PFSK-1 (cell line): ENCODE results near the gene MAF.

ENCODE experiments used
- FOXP2 ChIP-seq: optimal IDR thresholded peaks from 2 replicates; pipeline ENCODE3; 2011; ENCODE audit warnings: borderline replicate concordance, control low read depth, inconsistent platforms; ENCODE audit not compliant: insufficient read depth; ENCODE audit errors: extremely low read length, extremely low read depth
- POLR2AphosphoS5 ChIP-seq: IDR thresholded peaks from 2 replicates; pipeline ENCODE4 v1.6.1; 2012; ENCODE audit warnings: low read depth, mild to moderate bottlenecking, control low read depth, low read length, moderate library complexity
- SIN3A ChIP-seq: IDR thresholded peaks from 2 replicates; pipeline ENCODE4 v1.6.1; 2012; ENCODE audit warnings: mild to moderate bottlenecking, low read length, moderate library complexity, borderline replicate concordance; ENCODE audit not compliant: insufficient read depth
- TAF1 ChIP-seq: IDR thresholded peaks from 2 replicates; pipeline ENCODE4 v1.6.1; 2012; ENCODE audit warnings: low read length, control low read depth, borderline replicate concordance; ENCODE audit not compliant: insufficient read depth
- TF ChIP-seq, protein P1 (sequence below), 2 experiments: IDR thresholded peaks; 2 replicates each; pipeline versions ENCODE4 v1.6.1 to v1.8.0; 2011 to 2012; ENCODE audit warnings: low read depth in 2 of 2, low read length in 2 of 2, control low read depth in 1 of 2, inconsistent platforms in 1 of 2, mild to moderate bottlenecking in 1 of 2, moderate library complexity in 1 of 2; ENCODE audit not compliant: insufficient read depth in 1 of 2

MAF gene

DNA sequence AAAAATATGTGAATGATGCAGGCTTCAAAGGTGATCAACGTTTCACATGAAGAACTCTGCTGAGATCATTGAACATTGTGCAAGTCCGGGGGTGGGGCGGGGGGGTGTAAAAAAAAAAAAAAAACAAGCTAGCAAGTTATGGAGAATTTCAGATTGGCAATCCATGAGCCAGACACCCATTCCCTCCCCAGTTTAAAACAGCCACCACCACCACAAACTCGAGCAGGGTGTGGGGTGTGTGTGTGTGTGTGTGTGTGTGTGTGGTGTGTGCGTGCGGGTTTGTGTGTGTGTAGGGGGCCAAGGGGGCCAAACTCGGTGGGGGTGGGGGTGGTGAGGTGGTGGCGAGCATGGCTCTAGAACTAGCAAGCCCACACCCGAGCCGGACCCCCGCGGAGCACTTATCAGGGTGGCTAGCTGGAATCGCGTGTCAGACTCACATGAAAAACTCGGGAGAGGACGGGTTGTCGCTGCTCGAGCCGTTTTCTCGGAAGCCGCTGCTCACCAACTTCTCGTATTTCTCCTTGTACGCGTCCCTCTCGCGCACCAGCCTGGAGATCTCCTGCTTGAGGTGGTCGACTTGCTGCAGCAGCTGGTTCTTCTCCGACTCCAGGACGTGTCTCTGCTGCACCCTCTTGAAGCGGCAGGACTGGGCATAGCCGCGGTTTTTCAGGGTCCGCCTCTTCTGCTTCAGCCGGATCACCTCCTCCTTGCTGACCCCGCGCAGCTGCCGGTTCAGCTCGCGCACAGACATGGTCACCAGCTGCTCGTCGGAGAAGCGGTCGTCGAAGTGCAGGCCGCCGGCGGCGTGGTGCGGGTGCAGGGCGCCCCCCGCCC lies 2.0 kb downstream of the MAF start:
- TF ChIP-seq FOXP2 (no peak), TAF1 (no peak), SIN3A (no peak), POLR2AphosphoS5 (no peak)
- TF ChIP-seq, protein P1, sequence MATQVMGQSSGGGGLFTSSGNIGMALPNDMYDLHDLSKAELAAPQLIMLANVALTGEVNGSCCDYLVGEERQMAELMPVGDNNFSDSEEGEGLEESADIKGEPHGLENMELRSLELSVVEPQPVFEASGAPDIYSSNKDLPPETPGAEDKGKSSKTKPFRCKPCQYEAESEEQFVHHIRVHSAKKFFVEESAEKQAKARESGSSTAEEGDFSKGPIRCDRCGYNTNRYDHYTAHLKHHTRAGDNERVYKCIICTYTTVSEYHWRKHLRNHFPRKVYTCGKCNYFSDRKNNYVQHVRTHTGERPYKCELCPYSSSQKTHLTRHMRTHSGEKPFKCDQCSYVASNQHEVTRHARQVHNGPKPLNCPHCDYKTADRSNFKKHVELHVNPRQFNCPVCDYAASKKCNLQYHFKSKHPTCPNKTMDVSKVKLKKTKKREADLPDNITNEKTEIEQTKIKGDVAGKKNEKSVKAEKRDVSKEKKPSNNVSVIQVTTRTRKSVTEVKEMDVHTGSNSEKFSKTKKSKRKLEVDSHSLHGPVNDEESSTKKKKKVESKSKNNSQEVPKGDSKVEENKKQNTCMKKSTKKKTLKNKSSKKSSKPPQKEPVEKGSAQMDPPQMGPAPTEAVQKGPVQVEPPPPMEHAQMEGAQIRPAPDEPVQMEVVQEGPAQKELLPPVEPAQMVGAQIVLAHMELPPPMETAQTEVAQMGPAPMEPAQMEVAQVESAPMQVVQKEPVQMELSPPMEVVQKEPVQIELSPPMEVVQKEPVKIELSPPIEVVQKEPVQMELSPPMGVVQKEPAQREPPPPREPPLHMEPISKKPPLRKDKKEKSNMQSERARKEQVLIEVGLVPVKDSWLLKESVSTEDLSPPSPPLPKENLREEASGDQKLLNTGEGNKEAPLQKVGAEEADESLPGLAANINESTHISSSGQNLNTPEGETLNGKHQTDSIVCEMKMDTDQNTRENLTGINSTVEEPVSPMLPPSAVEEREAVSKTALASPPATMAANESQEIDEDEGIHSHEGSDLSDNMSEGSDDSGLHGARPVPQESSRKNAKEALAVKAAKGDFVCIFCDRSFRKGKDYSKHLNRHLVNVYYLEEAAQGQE (IDR thresholded peaks at IDR 0.05; ENCODE audit: insufficient read depth in 1 of 2, low read depth in 2 of 2, low read length in 2 of 2): no peak

DNA sequence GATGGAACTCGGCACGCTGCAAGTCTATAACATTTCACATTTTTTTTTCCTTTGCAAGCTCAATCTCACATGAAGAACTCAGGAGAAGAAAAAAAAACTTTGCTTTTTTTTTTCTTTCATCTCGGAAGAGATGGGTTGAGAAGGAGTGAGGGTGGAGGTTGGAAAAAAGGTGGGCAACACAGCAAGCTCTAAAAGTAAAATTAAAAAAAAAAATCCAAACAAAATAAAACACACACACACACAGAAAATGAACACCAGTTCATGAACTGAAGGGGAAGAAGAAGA lies 2.5 kb downstream of the MAF start:
- TF ChIP-seq POLR2AphosphoS5: no peak
- TF ChIP-seq TAF1: no peak
- TF ChIP-seq, protein P1 (IDR thresholded peaks at IDR 0.05; ENCODE audit: insufficient read depth in 1 of 2, low read depth in 2 of 2, low read length in 2 of 2): no peak
- TF ChIP-seq SIN3A: no peak
- no peak for TF ChIP-seq FOXP2

DNA sequence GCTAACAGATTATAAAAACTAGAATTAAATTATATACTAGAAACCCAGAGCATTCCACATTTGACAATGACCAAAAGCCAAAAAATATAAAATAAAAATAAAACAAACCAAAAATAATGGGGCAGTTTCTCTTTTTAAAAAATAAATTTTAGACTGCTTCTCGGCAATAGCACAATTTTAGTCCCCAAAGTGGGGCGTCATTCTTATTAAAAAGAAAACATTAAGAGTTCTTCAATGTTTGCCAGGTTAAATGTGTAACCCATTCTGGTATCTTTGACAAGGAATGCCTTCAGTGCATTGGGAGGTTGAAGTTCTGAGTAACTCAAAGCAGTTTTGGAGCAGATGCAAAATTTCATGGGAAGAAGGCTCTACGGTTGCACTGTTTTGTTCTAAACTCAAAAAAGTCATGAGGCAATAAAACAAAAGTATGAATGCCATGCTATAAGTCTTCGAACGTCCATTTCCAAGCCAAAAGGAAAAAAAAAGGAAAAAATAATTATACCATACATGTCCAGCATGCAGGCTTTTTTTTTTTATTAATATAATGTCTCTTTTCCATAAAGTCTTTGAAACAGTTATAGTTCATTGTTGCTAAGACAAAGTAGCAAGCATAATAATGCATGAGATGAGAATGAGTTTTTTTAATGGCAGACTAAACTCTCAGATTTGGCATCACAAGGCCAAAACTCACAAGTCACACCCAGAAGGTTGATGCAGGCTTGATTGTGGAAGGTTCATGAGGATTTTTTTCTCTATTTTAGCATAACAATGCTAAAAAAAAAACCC lies 3.1 kb downstream of the MAF start:
- TF ChIP-seq FOXP2: no peak

DNA sequence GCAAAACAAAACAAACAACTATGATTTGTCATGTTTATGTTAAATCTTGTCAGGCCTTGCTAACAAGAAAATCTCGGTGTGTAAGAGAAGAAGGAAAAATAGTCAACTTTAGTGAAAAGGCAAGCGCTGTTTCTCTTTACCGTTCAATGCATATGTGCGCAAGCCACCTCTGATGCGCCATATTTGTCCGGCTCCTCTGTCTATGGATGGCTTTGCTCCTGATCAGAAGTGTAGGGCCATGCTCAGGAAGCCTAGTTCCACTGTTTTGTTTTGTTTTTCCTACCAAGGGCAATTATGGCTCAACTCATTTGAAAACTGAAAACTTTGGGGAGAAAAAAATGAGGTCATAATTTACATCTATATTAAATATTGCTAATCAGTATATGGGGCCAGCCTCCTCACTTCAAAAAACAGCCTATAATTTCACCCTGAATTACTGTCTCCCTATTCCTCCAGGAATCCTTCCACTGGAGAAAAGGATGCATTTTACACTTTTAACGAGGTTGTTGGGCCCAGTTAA lies 4.5 kb downstream of the MAF start:
- no peak for TF ChIP-seq POLR2AphosphoS5
- TF ChIP-seq TAF1: no peak
- TF ChIP-seq, protein P1 (IDR thresholded peaks at IDR 0.05; ENCODE audit: insufficient read depth in 1 of 2, low read depth in 2 of 2, low read length in 2 of 2): no peak
- no peak for TF ChIP-seq SIN3A
- no peak for TF ChIP-seq FOXP2

DNA sequence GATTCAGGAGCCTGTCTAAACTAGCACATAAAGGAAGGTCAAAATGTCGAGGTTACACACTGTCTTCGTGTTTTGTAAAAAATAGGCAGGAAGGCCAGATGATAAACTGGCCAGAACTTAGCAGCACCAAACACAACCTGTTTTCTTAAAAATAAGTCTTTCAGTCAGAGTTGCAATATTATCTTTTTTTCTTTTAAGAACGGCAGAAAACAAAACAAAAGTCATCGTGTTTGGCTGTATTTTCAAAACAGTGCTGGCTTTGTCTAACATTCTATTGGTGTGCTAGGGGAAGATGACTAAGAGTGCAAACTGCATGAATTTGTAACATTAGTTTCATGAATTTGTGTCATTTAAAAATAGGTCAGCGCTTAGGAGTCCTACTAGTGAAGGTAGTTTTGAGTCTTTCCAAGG lies 5.3 kb downstream of the MAF start:
- TF ChIP-seq POLR2AphosphoS5: no peak
- TF ChIP-seq FOXP2: no peak
- TF ChIP-seq TAF1: no peak
- TF ChIP-seq SIN3A: no peak
- TF ChIP-seq, protein P1 (IDR thresholded peaks at IDR 0.05; ENCODE audit: insufficient read depth in 1 of 2, low read depth in 2 of 2, low read length in 2 of 2): no peak
